Caco-2 (cell line): ENCODE measurements around the gene FAM13A. TPM values are rescaled to one million over a fixed set of nuclear protein-coding genes. Genes with fewer than 3 reads are reported as not detected.

Experiments
- BruUV-seq: library from RNA; stranded (reverse); fragments of 400-500 nt; replicated peaks from 2 replicates; lab custom pipeline; 2021; lab: Mats Ljungman, UMichigan
- CTCF ChIA-PET: fragments of 300-600 bp; sonication (Branson Sonifier 250); formaldehyde crosslinking; loops from one replicate; lab custom pipeline; 2022; ENCODE audit warnings: antibody characterized with exemption; lab: Charles Lee
- POLR2A ChIA-PET: fragments of 300-600 bp; sonication (Branson Sonifier 250); formaldehyde crosslinking; loops from one replicate; lab custom pipeline; 2022; ENCODE audit warnings: antibody characterized with exemption; lab: Charles Lee
- DNase-seq, 2 experiments: peaks; one replicate each; pipeline versions ENCODE4 v3.0.0 to v3.0.0-alpha.2; 2020 to 2022
- H3K27me3 ChIP-seq: replicated peaks from 2 replicates; pipeline ENCODE4 v1.6.0; 2011; ENCODE audit warnings: low read length; ENCODE audit not compliant: control insufficient read depth, insufficient read depth
- H3K36me3 ChIP-seq: 2 replicates; pipeline ENCODE4 v1.5.1; 2011; ENCODE audit warnings: low read length; ENCODE audit not compliant: control insufficient read depth, insufficient read depth
- H3K4me1 ChIP-seq: fragments of 250-450 bp; sonication (Bioruptor Pico); 2 replicates; pipeline ENCODE4 v1.5.1; 2020; ENCODE audit warnings: mild to moderate bottlenecking
- H3K4me3 ChIP-seq: 2 replicates; pipeline ENCODE4 v1.5.1; 2011; ENCODE audit warnings: low read depth, mild to moderate bottlenecking, control low read depth, low read length
- H3K9me3 ChIP-seq: fragments of 250-450 bp; sonication (Bioruptor Pico); 2 replicates; pipeline ENCODE4 v1.5.1; 2020; ENCODE audit warnings: mild to moderate bottlenecking, moderate library complexity
- H3K27ac Mint-ChIP-seq: one replicate; pipeline ENCODE4 v1.8.0; 2022; ENCODE audit warnings: mixed read lengths; ENCODE audit not compliant: unreplicated experiment
- H3K27me3 Mint-ChIP-seq: one replicate; pipeline ENCODE4 v1.8.0; 2022; ENCODE audit warnings: mixed read lengths; ENCODE audit not compliant: insufficient read depth, unreplicated experiment
- H3K36me3 Mint-ChIP-seq: one replicate; pipeline ENCODE4 v1.8.0; 2022; ENCODE audit warnings: mild to moderate bottlenecking, mixed read lengths; ENCODE audit not compliant: insufficient read depth, unreplicated experiment
- H3K4me1 Mint-ChIP-seq: one replicate; pipeline ENCODE4 v1.8.0; 2022; ENCODE audit warnings: low read depth, mixed read lengths; ENCODE audit not compliant: unreplicated experiment
- H3K4me3 Mint-ChIP-seq: one replicate; pipeline ENCODE4 v1.8.0; 2022; ENCODE audit warnings: mild to moderate bottlenecking, moderate library complexity, mixed read lengths; ENCODE audit not compliant: unreplicated experiment
- H3K9me3 Mint-ChIP-seq: one replicate; pipeline ENCODE4 v1.8.0; 2022; ENCODE audit warnings: mixed read lengths; ENCODE audit not compliant: unreplicated experiment
- CTCF ChIP-seq, 2 experiments: fragments of 200-600 bp in 1 of 2; IDR thresholded peaks; 1 replicate in 1 of 2; 2 replicates in 1 of 2; pipeline versions ENCODE4 v1.5.1 to v1.8.0; 2011 to 2022; ENCODE audit warnings: antibody characterized with exemption in 1 of 2, control low read depth in 1 of 2, inconsistent platforms in 1 of 2, low read depth in 1 of 2, low read length in 1 of 2, mild to moderate bottlenecking in 1 of 2, moderate library complexity in 1 of 2; ENCODE audit not compliant: insufficient read depth in 1 of 2, severe bottlenecking in 1 of 2, unreplicated experiment in 1 of 2
- intact Hi-C: fragments of 100-400 bp; cut with micrococcal nuclease; formaldehyde crosslinking; loops from one replicate; pipeline ENCODE4 v1.10.0; 2022; ENCODE audit not compliant: unreplicated experiment
- total RNA-seq: library from RNA; stranded (reverse); gene quantifications from 2 replicates; pipeline ENCODE4 v1.2.3, GENCODE V29; 2022

The FAM13A gene
- total RNA-seq, 1 experiment from 2014 or later = 11.0 TPM

DNA sequence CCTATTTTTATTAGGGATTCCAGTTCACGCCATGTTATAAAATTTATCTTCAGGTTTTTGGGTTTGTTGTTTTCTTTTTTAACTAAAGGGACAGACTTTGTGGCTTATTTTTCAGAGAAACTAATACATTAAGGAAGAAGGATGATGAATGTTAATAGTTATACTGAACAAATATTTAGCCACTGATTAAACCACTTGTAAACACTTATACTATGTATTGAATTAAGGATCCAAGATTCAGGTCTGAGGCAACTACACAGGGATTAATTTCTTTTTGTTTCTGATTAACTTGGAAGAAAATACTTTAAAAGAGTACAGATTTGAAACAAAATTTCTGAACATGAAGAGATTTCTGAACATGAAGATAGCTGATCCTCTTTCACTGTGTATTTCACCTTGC lies 276.6 kb downstream of the FAM13A start:
- no TSS peak for BruUV-seq
- H3K4me3 Mint-ChIP-seq = no peak overlapping the region

DNA sequence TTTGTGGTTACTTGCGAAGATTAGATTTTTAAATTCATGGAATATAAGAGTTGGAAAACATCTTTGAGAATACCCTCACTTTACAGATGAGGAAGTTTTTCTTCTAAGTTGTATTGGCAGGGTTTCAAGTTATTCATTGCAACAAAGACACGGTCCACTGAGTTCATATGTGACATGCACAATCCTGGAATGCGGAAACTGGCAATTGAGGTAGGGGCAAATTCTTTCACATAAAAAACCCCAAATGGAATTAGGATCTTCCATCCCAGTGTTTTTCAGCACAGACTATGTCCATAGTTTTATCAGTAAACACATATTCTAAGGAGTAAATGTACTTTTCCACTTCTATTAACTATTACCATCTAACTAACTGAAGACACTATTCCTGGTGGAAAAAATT lies 277.6 kb downstream of the FAM13A start:
- Mint-ChIP-seq H3K36me3 (no peaks in the 10 kb centered on the region), H3K9me3 (no peaks in the 10 kb centered on the region), H3K27me3 (no peaks in the 10 kb centered on the region), H3K4me3 (no peak overlapping the region), H3K4me1 (no peaks in the 10 kb centered on the region), H3K27ac (no peak overlapping the region)
- intact Hi-C loops = no loop called here
- Histone ChIP-seq H3K4me1 (no peaks in the 10 kb centered on the region), H3K4me3 (no peak overlapping the region), H3K9me3 (no peaks in the 10 kb centered on the region), H3K36me3 (no peaks in the 10 kb centered on the region), H3K27me3 (no peaks in the 10 kb centered on the region)
- DNase-seq = no peak
- BruUV-seq = no TSS peak
- ChIA-PET POLR2A (no interaction called here), CTCF (no interaction called here)
- no peak for TF ChIP-seq CTCF (IDR thresholded peaks at IDR 0.05; ENCODE audit: insufficient read depth in 1 of 2, low read depth in 1 of 2, low read length in 1 of 2, severe bottlenecking in 1 of 2, unreplicated experiment in 1 of 2)

More for the DNA sequence above, 276.6 kb downstream of the FAM13A start:
- ChIA-PET POLR2A (no interaction called here), CTCF (no interaction called here)
- Mint-ChIP-seq H3K27ac (no peak overlapping the region), H3K36me3 (no peaks in the 10 kb centered on the region), H3K27me3 (no peaks in the 10 kb centered on the region), H3K9me3 (no peaks in the 10 kb centered on the region), H3K4me1 (no peaks in the 10 kb centered on the region)
- Histone ChIP-seq H3K27me3 (no peaks in the 10 kb centered on the region), H3K4me1 (no peaks in the 10 kb centered on the region), H3K9me3 (no peaks in the 10 kb centered on the region), H3K4me3 (no peak overlapping the region), H3K36me3 (no peaks in the 10 kb centered on the region)
- no peak for DNase-seq
- TF ChIP-seq CTCF (IDR thresholded peaks at IDR 0.05; ENCODE audit: insufficient read depth in 1 of 2, low read depth in 1 of 2, low read length in 1 of 2, severe bottlenecking in 1 of 2, unreplicated experiment in 1 of 2) = no peak
- intact Hi-C loops = no loop called here

- TF ChIP-seq CTCF (IDR thresholded peaks at IDR 0.05; ENCODE audit: insufficient read depth in 1 of 2, low read depth in 1 of 2, low read length in 1 of 2, severe bottlenecking in 1 of 2, unreplicated experiment in 1 of 2) = no peak
- no peak overlapping the region for H3K4me3 ChIP-seq
- no peak for DNase-seq
- H3K4me3 Mint-ChIP-seq = no peak overlapping the region
- H3K27me3 ChIP-seq = no peaks in the 10 kb centered on the region
- intact Hi-C loops = no loop called here
- BruUV-seq = no TSS peak
- no peaks in the 10 kb centered on the region for H3K4me1 Mint-ChIP-seq
- H3K9me3 ChIP-seq = no peaks in the 10 kb centered on the region
- H3K9me3 Mint-ChIP-seq = no peaks in the 10 kb centered on the region
- no peaks in the 10 kb centered on the region for H3K36me3 ChIP-seq
- no peaks in the 10 kb centered on the region for H3K27me3 Mint-ChIP-seq
- no peak overlapping the region for H3K27ac Mint-ChIP-seq
- no peaks in the 10 kb centered on the region for H3K4me1 ChIP-seq
- no peaks in the 10 kb centered on the region for H3K36me3 Mint-ChIP-seq
- ChIA-PET POLR2A (no interaction called here), CTCF (no interaction called here)
Observed at GRCh38 chr4:88775529-88775928, 281.5 kb downstream of the FAM13A start.
